Stimulated activated CD8-positive, alpha-beta memory T cell treated with anti-CD3 and anti-CD28 coated beads, Interleukin-7, amount 100 ng/mL, for 24 hours (primary cell): ENCODE results near the gene RAD51B.
"Not testable (repeated sequence)": the region's sequence is repeated elsewhere in the genome, so short reads cannot be mapped to it uniquely, and the experiment has no call there.

Experiments
- DNase-seq: peaks from one replicate; pipeline ENCODE4 v3.0.0-alpha.2; 2020; ENCODE audit warnings: low read depth

Gene RAD51B

GRCh38 chr14:68690089-68690958, 870.7 kb downstream of the RAD51B start:
- no peak for DNase-seq

- DNase-seq, result no peak
Measured at GRCh38 chr14:68691031-68691791, 871.6 kb downstream of the RAD51B start.

GRCh38 chr14:68691792-68692118, 872.2 kb downstream of the RAD51B start:
- no peak for DNase-seq

GRCh38 chr14:68692216-68692615, 872.6 kb downstream of the RAD51B start:
- no peak for DNase-seq

GRCh38 chr14:68692916-68693771, 873.6 kb downstream of the RAD51B start:
- DNase-seq, result no peak

GRCh38 chr14:68693926-68694325, 874.3 kb downstream of the RAD51B start:
- DNase-seq, result no peak

- DNase-seq, result no peak
Measured at GRCh38 chr14:68694516-68695235, 875.1 kb downstream of the RAD51B start.

GRCh38 chr14:68695326-68695768, 875.8 kb downstream of the RAD51B start:
- no peak for DNase-seq

GRCh38 chr14:68695856-68696255, 876.3 kb downstream of the RAD51B start:
- DNase-seq, result no peak

GRCh38 chr14:68696266-68696665, 876.7 kb downstream of the RAD51B start:
- DNase-seq, result no peak

- DNase-seq, result no peak
Measured at GRCh38 chr14:68696721-68697495, 877.3 kb downstream of the RAD51B start.

GRCh38 chr14:68698773-68699172, 879.2 kb downstream of the RAD51B start:
- DNase-seq, result not testable (repeated sequence)

- DNase-seq, result no peak
Measured at GRCh38 chr14:68701001-68701741, 881.6 kb downstream of the RAD51B start.

GRCh38 chr14:68702135-68702534, 882.6 kb downstream of the RAD51B start:
- no peak for DNase-seq

GRCh38 chr14:68702578-68702977, 883.0 kb downstream of the RAD51B start:
- DNase-seq, result no peak

GRCh38 chr14:68703093-68703492, 883.5 kb downstream of the RAD51B start:
- DNase-seq, result no peak

- DNase-seq, result no peak
Measured at GRCh38 chr14:68704736-68705720, 885.4 kb downstream of the RAD51B start.

GRCh38 chr14:68705741-68706283, 886.2 kb downstream of the RAD51B start:
- DNase-seq, result no peak

GRCh38 chr14:68707482-68707881, 887.9 kb downstream of the RAD51B start:
- no peak for DNase-seq
